ENCODE results near the gene OBSCN. TPM values are rescaled to one million over a fixed set of nuclear protein-coding genes. Genes with fewer than 3 reads are reported as not detected.

OBSCN gene
- total and polyA plus RNA-seq, 10 of the 15 experiments (the other 5 are each of a cell fraction or from before 2014, with no cell fraction given), result 0.01 to 0.36 (median 0.08) TPM; not detected in 2

- TF ChIP-seq, protein P1, sequence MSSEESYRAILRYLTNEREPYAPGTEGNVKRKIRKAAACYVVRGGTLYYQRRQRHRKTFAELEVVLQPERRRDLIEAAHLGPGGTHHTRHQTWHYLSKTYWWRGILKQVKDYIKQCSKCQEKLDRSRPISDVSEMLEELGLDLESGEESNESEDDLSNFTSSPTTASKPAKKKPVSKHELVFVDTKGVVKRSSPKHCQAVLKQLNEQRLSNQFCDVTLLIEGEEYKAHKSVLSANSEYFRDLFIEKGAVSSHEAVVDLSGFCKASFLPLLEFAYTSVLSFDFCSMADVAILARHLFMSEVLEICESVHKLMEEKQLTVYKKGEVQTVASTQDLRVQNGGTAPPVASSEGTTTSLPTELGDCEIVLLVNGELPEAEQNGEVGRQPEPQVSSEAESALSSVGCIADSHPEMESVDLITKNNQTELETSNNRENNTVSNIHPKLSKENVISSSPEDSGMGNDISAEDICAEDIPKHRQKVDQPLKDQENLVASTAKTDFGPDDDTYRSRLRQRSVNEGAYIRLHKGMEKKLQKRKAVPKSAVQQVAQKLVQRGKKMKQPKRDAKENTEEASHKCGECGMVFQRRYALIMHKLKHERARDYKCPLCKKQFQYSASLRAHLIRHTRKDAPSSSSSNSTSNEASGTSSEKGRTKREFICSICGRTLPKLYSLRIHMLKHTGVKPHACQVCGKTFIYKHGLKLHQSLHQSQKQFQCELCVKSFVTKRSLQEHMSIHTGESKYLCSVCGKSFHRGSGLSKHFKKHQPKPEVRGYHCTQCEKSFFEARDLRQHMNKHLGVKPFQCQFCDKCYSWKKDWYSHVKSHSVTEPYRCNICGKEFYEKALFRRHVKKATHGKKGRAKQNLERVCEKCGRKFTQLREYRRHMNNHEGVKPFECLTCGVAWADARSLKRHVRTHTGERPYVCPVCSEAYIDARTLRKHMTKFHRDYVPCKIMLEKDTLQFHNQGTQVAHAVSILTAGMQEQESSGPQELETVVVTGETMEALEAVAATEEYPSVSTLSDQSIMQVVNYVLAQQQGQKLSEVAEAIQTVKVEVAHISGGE (CRISPR knock-in tag; IDR thresholded peaks at IDR 0.05), result no peak
- TF ChIP-seq HSF1 (IDR thresholded peaks at IDR 0.05; ENCODE audit: low read depth, low read length), result no peak
These were observed 137.5 kb downstream of the OBSCN start (continued) for GRCh38 chr1:228345201-228345930.

DNA sequence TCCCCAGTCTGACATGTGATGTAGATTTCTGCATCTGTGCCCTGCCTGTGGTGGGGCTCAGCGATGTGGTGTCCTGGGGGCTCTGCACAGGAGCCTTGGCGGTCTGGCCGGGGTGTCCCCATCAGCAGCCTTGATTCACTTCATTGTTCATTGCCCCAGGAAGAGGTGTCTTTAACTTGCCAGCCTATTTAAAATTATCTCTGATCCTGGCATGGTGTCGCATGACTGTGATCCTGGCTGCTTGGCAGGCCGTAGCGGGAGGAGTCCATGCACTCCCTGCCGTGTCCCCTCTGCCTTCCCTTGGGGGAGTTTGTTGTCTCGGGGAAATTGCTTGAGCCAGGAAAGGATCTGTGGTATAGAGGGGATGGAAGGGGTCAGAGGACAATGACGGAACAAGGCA is 138.9 kb downstream of the OBSCN start:
- ChIA-PET SMC1A (ENCODE audit: uncharacterized antibody, unreplicated experiment) (no interaction called here), RAD21 (ENCODE audit: unreplicated experiment) (no interaction called here), POLR2A (no interaction called here), CTCF (no interaction called here)
- no peak for DNase-seq (ENCODE audit: low read depth, low spot score)
- Histone ChIP-seq H3K4me2 (ENCODE audit: control insufficient read depth, insufficient read depth) (no peak overlapping the region), H3K36me3 (ENCODE audit: control insufficient read depth in 2 of 2, insufficient read depth in 2 of 2, low read length in 1 of 2) (no peaks in the 10 kb centered on the region), H3K79me2 (ENCODE audit: control insufficient read depth, insufficient read depth, low read length) (no peaks in the 10 kb centered on the region), H3K4me1 (ENCODE audit: control insufficient read depth, insufficient read depth, low read length) (no peaks in the 10 kb centered on the region), H3K27ac (ENCODE audit: control insufficient read depth, insufficient read depth) (no peak overlapping the region), H4K20me1 (ENCODE audit: control insufficient read depth, insufficient read depth) (no peaks in the 10 kb centered on the region), H2AFZ (ENCODE audit: control insufficient read depth, low read depth, low read length) (no peak overlapping the region), H3K9ac (ENCODE audit: control insufficient read depth, insufficient read depth, low read length) (no peak overlapping the region), H3K9me3 (replicated peaks; ENCODE audit: control insufficient read depth, insufficient read depth, low read length) (no peaks in the 10 kb centered on the region; the same call in 2 of the 3 replicates), H3K27me3 (replicated peaks in 1 of 2; ENCODE audit: control insufficient read depth in 2 of 2, insufficient read depth in 2 of 2, low read length in 1 of 2) (no peaks in the 10 kb centered on the region; a peak in 1 of 4 replicates), H3K4me3 (no peak overlapping the region)
- intact Hi-C loops (cut with micrococcal nuclease; ENCODE audit: unreplicated experiment) (no loop called here), in situ Hi-C loops (cut with MboI) (no loop called here)
- ATAC-seq, result no peak
- FAIRE-seq, result no peak
- BruUV-seq (replicated peaks), result no TSS peak
- 43% methylated on average over 9 of the region's 9 CpGs for WGBS (ENCODE audit: insufficient coverage, insufficient replicate concordance, low lambda C conversion rate, missing lambda C conversion rate)
- TF ChIP-seq KDM1A (IDR thresholded peaks at IDR 0.05; ENCODE audit: borderline replicate concordance) (no peak), GABPA (IDR thresholded peaks at IDR 0.05; ENCODE audit: low read depth) (no peak), MLLT1 (IDR thresholded peaks at IDR 0.05) (no peak), NFYA (IDR thresholded peaks at IDR 0.05; ENCODE audit: borderline replicate concordance, low read depth, low read length) (no peak), ZNF592 (IDR thresholded peaks at IDR 0.05) (no peak)
